Adipose tissue (tissue), 3 donors: ENCODE measurements around the gene COL23A1. TPM values are rescaled to one million over a fixed set of nuclear protein-coding genes. Genes with fewer than 3 reads are reported as not detected.
A peak's percentile ranks its signal among the peaks of the same experiment; 100 is the strongest.
"Not testable (repeated sequence)": the region's sequence is repeated elsewhere in the genome, so short reads cannot be mapped to it uniquely, and the experiment has no call there.

Experiments
- H3K27ac ChIP-seq: one replicate; pipeline ENCODE4 v1.5.1; 2013; ENCODE audit warnings: low read depth, low read length
- WGBS, 3 donors: extraction: QIAGEN DNeasy Blood & Tissue Kit; methylation state at CpG; one replicate each; pipeline ENCODE4 v1.1.7; 2013; 5-methylcytosine and 5-hydroxymethylcytosine counted together
- polyA plus RNA-seq, 3 donors: library from polyadenylated mRNA; stranded (reverse); fragments of 200-250 nt; gene quantifications; one replicate each; pipeline ENCODE4 v1.2.3, GENCODE V29; 2013
- donor health status: healthy with polysubstance abuse.
- donor health status: Bipolar disorder and iron deficiency.
- donor health status: healthy.

The COL23A1 gene
- polyA plus RNA-seq, 3 donors: 0.07 to 0.85 (median 0.45) TPM

- no peak overlapping the region for H3K27ac ChIP-seq
- 74 to 81% (median 80%) methylated on average over 5 of the region's 5 CpGs for whole genome bisulfite sequencing, 3 donors
These were observed 381.5 kb downstream of the COL23A1 start for GRCh38 chr5:178208540-178209227.

GRCh38 chr5:178207917-178208280 is 382.3 kb downstream of the COL23A1 start:
- 67 to 91% (median 90%) methylated on average over 1 of the region's 1 CpG for whole genome bisulfite sequencing, 3 donors
- no peak overlapping the region for H3K27ac ChIP-seq

- no peak overlapping the region for H3K27ac ChIP-seq
- WGBS, 3 donors: 65 to 76% (median 68%) methylated on average over 5 of the region's 5 CpGs
These were observed 382.8 kb downstream of the COL23A1 start for GRCh38 chr5:178207183-178207916.

- no peak overlapping the region for H3K27ac ChIP-seq
- WGBS, 3 donors: 54 to 67% (median 57%) methylated on average over 12 of the region's 12 CpGs
These were observed 383.8 kb downstream of the COL23A1 start for GRCh38 chr5:178206166-178207101.

GRCh38 chr5:178205749-178206047 is 384.5 kb downstream of the COL23A1 start:
- H3K27ac ChIP-seq: no peak overlapping the region
- 7 to 10% (median 9%) methylated on average over 5 of the region's 5 CpGs for WGBS, 3 donors

- H3K27ac ChIP-seq: peak overlapping the region; percentile 84
- 1% methylated on average over 61 to 90 of the region's 90 CpGs for WGBS, 3 donors
These were observed 385.1 kb downstream of the COL23A1 start for GRCh38 chr5:178204935-178205748.

- peak within 1 kb of the TSS; percentile 84 for H3K27ac ChIP-seq
- WGBS, 3 donors: 0 to 1% (median 0%) methylated on average over 87 to 96 of the region's 96 CpGs
These were observed 385.8 kb downstream of the COL23A1 start, which contains the start of gene HNRNPAB for GRCh38 chr5:178204182-178204934. Gene HNRNPAB (plus strand): TSS chr5:178204533. CDS start chr5:178204838, 305 bp downstream.

GRCh38 chr5:178203670-178204181 is 386.5 kb downstream of the COL23A1 start:
- no peak overlapping the region for H3K27ac ChIP-seq
- WGBS, 3 donors: 10 to 24% (median 16%) methylated on average over 22 to 30 of the region's 30 CpGs

GRCh38 chr5:178202541-178202940 is 387.7 kb downstream of the COL23A1 start:
- H3K27ac ChIP-seq: no peak overlapping the region
- WGBS, 3 donors: 95 to 97% (median 95%) methylated on average over 10 of the region's 10 CpGs

GRCh38 chr5:178201927-178202235 is 388.3 kb downstream of the COL23A1 start:
- no peak overlapping the region for H3K27ac ChIP-seq
- 25 to 33% (median 32%) methylated on average over 2 of the region's 2 CpGs for WGBS, 3 donors

- 85 to 89% (median 86%) methylated on average over 14 of the region's 14 CpGs for WGBS, 3 donors
- no peak overlapping the region for H3K27ac ChIP-seq
These were observed 388.8 kb downstream of the COL23A1 start for GRCh38 chr5:178201221-178201926.

GRCh38 chr5:178199581-178200434 is 390.4 kb downstream of the COL23A1 start:
- WGBS, 3 donors: 72 to 79% (median 74%) methylated on average over 12 of the region's 12 CpGs
- H3K27ac ChIP-seq: no peak overlapping the region

- no peak overlapping the region for H3K27ac ChIP-seq
- WGBS, 3 donors: 55 to 88% (median 56%) methylated on average over 11 of the region's 11 CpGs
These were observed 391.5 kb downstream of the COL23A1 start for GRCh38 chr5:178198706-178199105.

- WGBS, 3 donors: 71 to 87% (median 73%) methylated on average over 11 of the region's 11 CpGs
- H3K27ac ChIP-seq: not testable (repeated sequence)
These were observed 392.0 kb downstream of the COL23A1 start for GRCh38 chr5:178198151-178198550.

GRCh38 chr5:178196986-178197385 is 393.2 kb downstream of the COL23A1 start:
- 80 to 83% (median 82%) methylated on average over 8 of the region's 8 CpGs for WGBS, 3 donors
- H3K27ac ChIP-seq: no peak overlapping the region

- no peak overlapping the region for H3K27ac ChIP-seq
These were observed 393.8 kb downstream of the COL23A1 start for GRCh38 chr5:178196281-178196812.

More at GRCh38 chr5:178196281-178196812, 393.8 kb downstream of the COL23A1 start:
- WGBS, 3 donors: 69 to 82% (median 80%) methylated on average over 7 of the region's 7 CpGs
